ENCODE data around the gene GMNC. TPM values are rescaled to one million over a fixed set of nuclear protein-coding genes. Genes with fewer than 3 reads are reported as not detected.

Gene GMNC
- total and polyA plus RNA-seq, 3 donors from 2014 or later = 2.2 to 8.2 (median 2.3) TPM

- no peak for DNase-seq
- Histone ChIP-seq H3K4me3 (no peak overlapping the region), H3K27ac (no peak overlapping the region), H3K4me1 (no peaks in the 10 kb centered on the region), H3K9me3 (no peaks in the 10 kb centered on the region), H3K36me3 (ENCODE audit: low read depth, missing control alignments) (no peaks in the 10 kb centered on the region), H3K27me3 (no peaks in the 10 kb centered on the region)
- intact Hi-C loops (cut with DNase I; ENCODE audit: low total_unique reads) = no loop called here
- WGBS, 2 donors = 62 to 88% methylated on average over 2 of the region's 2 CpGs
- TF ChIP-seq CTCF (IDR thresholded peaks at IDR 0.05) (no peak), POLR2A (IDR thresholded peaks at IDR 0.05) (no peak)
Observed at GRCh38 chr3:190902292-190902691, 39.8 kb upstream of the GMNC start.

- no peak for DNase-seq
- H3K9me3 ChIP-seq = no peaks in the 10 kb centered on the region
- intact Hi-C loops (cut with DNase I; ENCODE audit: low total_unique reads) = no loop called here
- WGBS, 2 donors = 51 to 63% methylated on average over 4 of the region's 4 CpGs
- no peak for TF ChIP-seq POLR2A (IDR thresholded peaks at IDR 0.05)
- TF ChIP-seq CTCF (IDR thresholded peaks at IDR 0.05) = no peak
- H3K27me3 ChIP-seq = no peaks in the 10 kb centered on the region
- no peak overlapping the region for H3K27ac ChIP-seq
- H3K4me1 ChIP-seq = no peaks in the 10 kb centered on the region
- no peaks in the 10 kb centered on the region for H3K36me3 ChIP-seq (ENCODE audit: low read depth, missing control alignments)
- no peak overlapping the region for H3K4me3 ChIP-seq
Observed at GRCh38 chr3:190892395-190892902, 30.0 kb upstream of the GMNC start.

GRCh38 chr3:190886945-190887344 lies 24.5 kb upstream of the GMNC start:
- Histone ChIP-seq H3K4me3 (no peak overlapping the region), H3K4me1 (no peaks in the 10 kb centered on the region), H3K27ac (no peak overlapping the region), H3K36me3 (ENCODE audit: low read depth, missing control alignments) (no peaks in the 10 kb centered on the region), H3K9me3 (no peaks in the 10 kb centered on the region), H3K27me3 (no peaks in the 10 kb centered on the region)
- no peak for TF ChIP-seq CTCF (IDR thresholded peaks at IDR 0.05)
- TF ChIP-seq POLR2A (IDR thresholded peaks at IDR 0.05) = no peak
- no peak for DNase-seq
- 62 to 77% methylated on average over 5 of the region's 5 CpGs for WGBS, 2 donors
- intact Hi-C loops (cut with DNase I; ENCODE audit: low total_unique reads) = no loop called here

GRCh38 chr3:190883973-190884832 lies 21.7 kb upstream of the GMNC start:
- 17 to 24% methylated on average over 7 of the region's 7 CpGs for WGBS, 2 donors
- Histone ChIP-seq H3K4me1 (no peaks in the 10 kb centered on the region), H3K27ac (no peak overlapping the region), H3K9me3 (no peaks in the 10 kb centered on the region), H3K27me3 (no peaks in the 10 kb centered on the region), H3K4me3 (no peak overlapping the region), H3K36me3 (ENCODE audit: low read depth, missing control alignments) (no peaks in the 10 kb centered on the region)
- intact Hi-C loops (cut with DNase I; ENCODE audit: low total_unique reads) = no loop called here
- peak; percentile 63 for DNase-seq
- TF ChIP-seq CTCF (IDR thresholded peaks at IDR 0.05) (peak in 2 of 3 experiments; percentile 39 to 80), POLR2A (IDR thresholded peaks at IDR 0.05) (no peak)
